GM12892 (cell line): ENCODE data around the gene CCR3.

Experiments
- DNase-seq: peaks from one replicate; pipeline ENCODE4 v3.0.0; 2011; ENCODE audit not compliant: insufficient read length
- FAIRE-seq: peaks from 2 replicates; lab custom pipeline; 2011; peaks lifted over from hg19 to GRCh38; lab: Jason Lieb, UNC
- POLR2A ChIP-seq: IDR thresholded peaks from 2 replicates; pipeline ENCODE4 v1.6.1; 2011; ENCODE audit warnings: low read depth, low read length, control low read depth
- POLR2AphosphoS5 ChIP-seq: IDR thresholded peaks from 2 replicates; pipeline ENCODE4 v1.6.1; 2011; ENCODE audit warnings: low read depth, low read length, control low read depth
- TAF1 ChIP-seq: IDR thresholded peaks from 2 replicates; pipeline ENCODE4 v1.6.1; 2011; ENCODE audit warnings: low read depth, mild to moderate bottlenecking, control low read depth, low read length, borderline replicate concordance

The CCR3 gene

DNA sequence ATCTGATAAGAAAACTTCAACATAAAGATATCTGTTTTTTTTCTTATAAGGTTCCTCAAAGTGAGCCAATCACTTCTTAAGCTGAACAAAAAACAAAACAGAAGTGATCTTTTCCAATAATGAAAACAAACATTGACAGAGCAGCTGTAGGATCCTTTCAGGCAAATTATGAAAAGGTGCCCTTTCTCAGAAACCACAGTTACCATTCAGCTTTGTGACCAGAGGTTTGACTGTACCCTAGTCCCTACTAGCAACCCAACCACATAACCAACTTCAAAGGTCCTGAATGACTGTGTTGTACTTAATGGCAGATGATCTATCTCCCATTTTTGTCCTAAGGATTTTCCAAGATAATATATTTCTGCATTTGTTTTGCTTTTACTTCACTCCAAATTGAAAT is 72.3 kb downstream of the CCR3 start:
- DNase-seq (no peak), FAIRE-seq (peak; percentile 5)
- TF ChIP-seq POLR2AphosphoS5 (no peak), TAF1 (no peak), POLR2A (no peak)

DNA sequence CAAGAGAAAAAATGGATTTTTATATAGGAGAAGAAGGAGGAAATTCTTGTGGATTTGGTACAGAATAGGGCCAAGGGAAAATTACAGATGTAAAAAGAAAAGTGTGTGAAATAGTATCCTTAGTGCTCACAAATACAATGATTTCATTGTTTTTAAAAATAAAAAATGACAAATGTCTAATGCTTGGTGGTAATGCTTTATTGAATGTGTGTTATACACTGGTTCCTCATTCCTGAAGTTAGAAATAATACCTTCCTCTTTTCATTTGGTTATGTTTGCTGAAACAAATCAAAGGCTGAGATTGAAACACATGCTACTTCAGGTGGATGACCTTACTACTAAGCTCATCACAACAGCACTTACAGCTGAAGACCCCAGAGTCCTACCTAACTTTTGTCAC is 73.9 kb downstream of the CCR3 start:
- no peak for FAIRE-seq
- TF ChIP-seq TAF1 (no peak), POLR2AphosphoS5 (no peak), POLR2A (no peak)
- DNase-seq = no peak
